Hippocampal formation (tissue), 2 donors: ENCODE measurements around the gene CPE.
"Not testable (repeated sequence)": the region's sequence is repeated elsewhere in the genome, so short reads cannot be mapped to it uniquely, and the experiment has no call there.

Experiments
- DNase-seq, 2 donors: peaks; one replicate each; lab custom pipeline; 2025; lab: John Stamatoyannopoulos, UW

CPE gene

GRCh38 chr4:165378745-165379677 lies at the start of gene CPE:
Gene CPE (plus strand): TSS chr4:165379008. CDS start chr4:165379222, 214 bp downstream.
- DNase-seq = peak; percentile 44 to 78

- DNase-seq = no peak
These were observed 48.7 kb upstream of the CPE start for GRCh38 chr4:165330071-165330470.

GRCh38 chr4:165330666-165331065 lies 48.1 kb upstream of the CPE start:
- DNase-seq = no peak

- DNase-seq = no peak
These were observed 47.4 kb upstream of the CPE start for GRCh38 chr4:165331359-165331758.

DNA sequence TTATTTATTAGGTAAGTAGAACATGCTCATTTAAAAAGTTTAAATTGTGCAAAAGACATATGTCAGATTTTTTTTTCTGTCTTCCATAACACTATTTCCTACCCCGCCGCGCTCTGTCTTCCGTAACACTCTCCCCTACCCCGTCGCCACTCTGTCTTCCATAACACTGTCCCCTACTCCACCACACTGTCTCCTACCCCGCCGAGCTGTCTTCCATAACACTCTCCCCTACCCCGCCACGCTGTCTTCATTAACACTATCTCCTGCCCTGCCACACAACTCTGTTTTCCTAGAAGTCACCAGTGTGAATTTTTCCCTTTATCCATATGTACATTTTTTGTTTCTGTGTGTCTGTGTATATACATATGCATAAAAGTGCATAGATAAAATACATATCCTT lies 47.0 kb upstream of the CPE start:
- DNase-seq = no peak

DNA sequence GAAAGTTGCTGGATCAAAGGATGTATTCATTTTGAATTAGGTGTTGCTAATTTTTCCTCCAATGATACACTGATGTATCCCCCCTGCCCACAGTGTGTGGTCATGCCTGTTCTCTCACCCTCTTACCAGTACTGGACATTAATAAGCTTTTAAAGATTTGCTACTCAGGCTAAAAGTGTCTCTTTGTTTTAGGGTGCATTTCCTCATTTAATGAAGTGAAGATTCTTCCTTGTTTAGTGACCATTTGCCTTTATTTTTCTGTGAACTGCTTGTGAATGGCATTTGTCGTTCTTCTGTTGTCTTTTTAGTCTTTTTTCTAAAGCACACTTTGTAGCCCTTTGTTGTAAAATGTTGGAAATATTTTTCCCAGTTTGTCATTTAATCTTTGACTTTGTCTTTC lies 46.3 kb upstream of the CPE start:
- no peak for DNase-seq

DNA sequence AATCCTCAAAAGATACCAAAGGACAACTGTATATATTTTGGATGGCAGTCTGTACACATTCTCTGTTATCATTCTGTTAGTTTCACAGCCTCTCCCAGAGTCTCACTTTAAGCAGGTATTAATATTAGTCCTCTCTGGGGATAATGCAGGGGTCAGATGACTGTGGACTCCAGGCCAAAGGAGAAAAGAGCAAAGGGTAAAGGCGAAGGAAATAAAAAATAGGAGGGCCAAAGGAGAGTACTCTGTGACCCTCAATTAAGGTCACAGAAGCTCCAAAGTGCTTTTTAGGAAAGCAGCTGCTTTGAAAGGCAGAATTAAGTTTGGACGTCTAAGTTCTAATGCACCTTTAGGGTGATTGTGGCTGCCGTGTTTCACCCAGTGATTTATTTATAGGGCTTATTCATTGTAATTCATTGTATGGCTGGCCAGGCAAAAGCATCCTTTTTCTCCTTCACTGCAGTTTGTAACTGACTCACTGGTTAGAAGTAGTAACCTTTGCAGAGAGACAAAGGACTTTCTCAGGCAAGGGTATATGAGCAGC lies 43.6 kb upstream of the CPE start:
- DNase-seq = no peak

GRCh38 chr4:165336743-165337142 lies 42.1 kb upstream of the CPE start:
- no peak for DNase-seq

GRCh38 chr4:165342340-165342739 lies 36.5 kb upstream of the CPE start:
- not testable (repeated sequence) for DNase-seq

- DNase-seq = no peak
These were observed 35.2 kb upstream of the CPE start for GRCh38 chr4:165343353-165344191.

- DNase-seq = no peak
These were observed 33.0 kb upstream of the CPE start for GRCh38 chr4:165345666-165346417.

GRCh38 chr4:165347647-165348569 lies 30.9 kb upstream of the CPE start:
- no peak for DNase-seq

GRCh38 chr4:165351359-165352130 lies 27.3 kb upstream of the CPE start:
- no peak for DNase-seq

GRCh38 chr4:165355900-165356300 lies 22.9 kb upstream of the CPE start:
- peak in 1 of 2 donors; percentile 54 for DNase-seq

- DNase-seq = no peak
These were observed 19.3 kb upstream of the CPE start for GRCh38 chr4:165359506-165359905.

DNA sequence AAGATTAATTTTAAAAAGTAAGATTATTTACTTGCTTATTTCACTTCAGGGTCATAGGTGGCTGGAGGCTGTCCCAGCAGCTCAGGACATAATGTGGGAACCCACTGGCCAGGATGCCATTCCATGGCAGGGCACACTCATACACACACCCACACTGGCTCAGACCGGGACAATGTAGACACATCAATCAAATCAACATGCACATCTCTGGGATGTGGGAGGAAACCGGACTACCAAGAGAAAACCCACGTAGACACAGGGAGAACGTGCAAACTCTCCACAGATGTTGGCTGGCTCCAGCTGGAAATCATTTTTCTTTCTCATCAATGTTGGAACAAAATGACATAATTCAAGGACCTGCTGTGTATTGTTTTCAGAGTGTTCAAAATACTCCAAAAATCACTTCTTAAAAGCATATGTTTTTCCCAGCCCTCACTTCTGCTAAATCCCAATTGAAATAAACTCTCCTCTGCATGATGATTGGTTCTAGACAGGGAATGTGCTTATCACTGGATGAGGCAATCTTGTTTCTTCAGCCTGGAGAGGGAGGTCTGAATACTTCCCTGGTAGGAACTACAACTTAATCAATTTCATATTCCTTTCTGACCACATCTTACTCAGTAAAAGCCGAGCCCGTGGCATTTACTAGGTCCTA lies 18.6 kb upstream of the CPE start:
- no peak for DNase-seq

- no peak for DNase-seq
These were observed 17.7 kb upstream of the CPE start for GRCh38 chr4:165360985-165361670.

- DNase-seq = no peak
These were observed 17.0 kb upstream of the CPE start for GRCh38 chr4:165361810-165362209.
